ENCODE results near the gene SEL1L. TPM values are rescaled to one million over a fixed set of nuclear protein-coding genes. Genes with fewer than 3 reads are reported as not detected.
A peak's percentile ranks its signal among the peaks of the same experiment; 100 is the strongest.

Gene SEL1L
- total and polyA plus RNA-seq, 2 of the 13 experiments (the other 11 are each of a cell fraction or from before 2014, with no cell fraction given) = 15.3 to 61.0 TPM

DNA sequence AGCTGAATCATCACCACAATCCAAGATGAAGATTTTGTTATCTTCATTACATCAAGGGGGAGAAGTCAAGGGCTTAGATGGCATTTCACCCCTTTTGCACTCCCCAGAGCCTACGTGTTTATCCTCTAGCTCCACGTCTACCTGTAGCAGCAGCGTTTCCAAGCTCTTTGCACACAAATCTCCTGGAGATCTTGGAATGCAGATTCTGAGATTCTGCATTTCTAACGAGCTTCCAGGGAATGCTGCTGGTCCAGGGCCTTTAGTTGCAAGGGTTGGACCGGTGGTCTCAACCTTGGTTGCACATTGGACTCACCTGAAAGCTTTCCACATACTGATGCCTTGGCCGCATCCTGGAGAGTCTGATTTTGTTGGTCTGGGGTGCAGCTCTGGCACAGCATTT is 84.1 kb downstream of the SEL1L start:
- H3K27ac ChIP-seq (ENCODE audit: extremely low read length, insufficient read depth, low read length) = no peak overlapping the region
- ChIA-PET POLR2A (interaction anchor here (1.0 to 1.1 kb wide), 3 partner anchors 13 to 180 kb away, joined by 3 read pairs; no protein-coding TSS in a partner anchor), CTCF (ENCODE audit: low intra/inter-chr PET ratio, low total read pairs) (no interaction called here)

More for the DNA sequence above, 84.1 kb downstream of the SEL1L start:
- no peaks in the 10 kb centered on the region for H3K36me3 ChIP-seq (replicated peaks in 1 of 2; ENCODE audit: control insufficient read depth in 1 of 2, insufficient read depth in 2 of 2, low read length in 2 of 2)
- no peak overlapping the region for H3K9ac ChIP-seq (ENCODE audit: insufficient read depth, low read depth, low read length)
- 28% methylated on average over 5 of the region's 6 CpGs for whole genome bisulfite sequencing (ENCODE audit: low lambda C conversion rate)
- H2AFZ ChIP-seq (ENCODE audit: low read length) = no peak overlapping the region
- in situ Hi-C loops (cut with HindIII; ENCODE audit: extremely low pct_ligation_motif_present, low pct_unique_long_range_greater_than_20kb) = no loop called here
- no peaks in the 10 kb centered on the region for H3K79me2 ChIP-seq (ENCODE audit: insufficient read depth, low read length)
- H3K4me1 ChIP-seq (ENCODE audit: insufficient read depth, low read length) = peaks cover 52% of the 10 kb centered on the region
- intact Hi-C loops (cut with micrococcal nuclease; ENCODE audit: unreplicated experiment) = no loop called here
- H4K20me1 ChIP-seq (ENCODE audit: insufficient read depth, low read length) = no peaks in the 10 kb centered on the region
- peak overlapping the region; percentile 60 for H3K4me2 ChIP-seq (ENCODE audit: low read depth, low read length)
- no peaks in the 10 kb centered on the region for H3K27me3 ChIP-seq (ENCODE audit: control insufficient read depth in 1 of 2, insufficient read depth in 2 of 2, low read length in 2 of 2)
- BruUV-seq (replicated peaks) = no TSS peak
- H3K4me3 ChIP-seq (replicated peaks in 1 of 3; ENCODE audit: insufficient read depth in 1 of 3, low read depth in 2 of 3, low read length in 3 of 3) = no peak overlapping the region
- no peak for ATAC-seq
- H3K9me3 ChIP-seq (ENCODE audit: low read length) = no peaks in the 10 kb centered on the region
- DNase-seq (ENCODE audit: low spot score) = no peak
- TF ChIP-seq ZNF20 (CRISPR knock-in tag; IDR thresholded peaks at IDR 0.05) = no peak
- TF ChIP-seq, protein P1, sequence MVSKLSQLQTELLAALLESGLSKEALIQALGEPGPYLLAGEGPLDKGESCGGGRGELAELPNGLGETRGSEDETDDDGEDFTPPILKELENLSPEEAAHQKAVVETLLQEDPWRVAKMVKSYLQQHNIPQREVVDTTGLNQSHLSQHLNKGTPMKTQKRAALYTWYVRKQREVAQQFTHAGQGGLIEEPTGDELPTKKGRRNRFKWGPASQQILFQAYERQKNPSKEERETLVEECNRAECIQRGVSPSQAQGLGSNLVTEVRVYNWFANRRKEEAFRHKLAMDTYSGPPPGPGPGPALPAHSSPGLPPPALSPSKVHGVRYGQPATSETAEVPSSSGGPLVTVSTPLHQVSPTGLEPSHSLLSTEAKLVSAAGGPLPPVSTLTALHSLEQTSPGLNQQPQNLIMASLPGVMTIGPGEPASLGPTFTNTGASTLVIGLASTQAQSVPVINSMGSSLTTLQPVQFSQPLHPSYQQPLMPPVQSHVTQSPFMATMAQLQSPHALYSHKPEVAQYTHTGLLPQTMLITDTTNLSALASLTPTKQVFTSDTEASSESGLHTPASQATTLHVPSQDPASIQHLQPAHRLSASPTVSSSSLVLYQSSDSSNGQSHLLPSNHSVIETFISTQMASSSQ (IDR thresholded peaks at IDR 0.05; ENCODE audit: low read depth) = no peak
- TF ChIP-seq, protein P1 (CRISPR knock-in tag; IDR thresholded peaks at IDR 0.05; ENCODE audit: borderline replicate concordance) = no peak
- TF ChIP-seq DR1 (CRISPR knock-in tag; IDR thresholded peaks at IDR 0.05) = no peak
- TF ChIP-seq, protein P2, sequence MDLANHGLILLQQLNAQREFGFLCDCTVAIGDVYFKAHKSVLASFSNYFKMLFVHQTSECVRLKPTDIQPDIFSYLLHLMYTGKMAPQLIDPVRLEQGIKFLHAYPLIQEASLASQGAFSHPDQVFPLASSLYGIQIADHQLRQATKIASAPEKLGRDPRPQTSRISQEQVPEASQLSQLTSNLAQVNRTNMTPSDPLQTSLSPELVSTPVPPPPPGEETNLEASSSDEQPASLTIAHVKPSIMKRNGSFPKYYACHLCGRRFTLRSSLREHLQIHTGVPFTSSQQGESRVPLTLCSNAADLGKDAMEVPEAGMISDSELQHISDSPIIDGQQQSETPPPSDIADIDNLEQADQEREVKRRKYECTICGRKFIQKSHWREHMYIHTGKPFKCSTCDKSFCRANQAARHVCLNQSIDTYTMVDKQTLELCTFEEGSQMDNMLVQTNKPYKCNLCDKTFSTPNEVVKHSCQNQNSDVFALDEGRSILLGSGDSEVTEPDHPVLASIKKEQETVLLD (CRISPR knock-in tag; IDR thresholded peaks at IDR 0.05; ENCODE audit: low read depth) = no peak
- TF ChIP-seq, protein P3, sequence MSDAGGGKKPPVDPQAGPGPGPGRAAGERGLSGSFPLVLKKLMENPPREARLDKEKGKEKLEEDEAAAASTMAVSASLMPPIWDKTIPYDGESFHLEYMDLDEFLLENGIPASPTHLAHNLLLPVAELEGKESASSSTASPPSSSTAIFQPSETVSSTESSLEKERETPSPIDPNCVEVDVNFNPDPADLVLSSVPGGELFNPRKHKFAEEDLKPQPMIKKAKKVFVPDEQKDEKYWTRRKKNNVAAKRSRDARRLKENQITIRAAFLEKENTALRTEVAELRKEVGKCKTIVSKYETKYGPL (CRISPR knock-in tag; IDR thresholded peaks at IDR 0.05) = no peak
- TF ChIP-seq MIER2 (CRISPR knock-in tag; IDR thresholded peaks at IDR 0.05) = no peak
- TF ChIP-seq NAIF1 (CRISPR knock-in tag; IDR thresholded peaks at IDR 0.05; ENCODE audit: borderline replicate concordance) = no peak
- no peak for TF ChIP-seq ZNF124 (CRISPR knock-in tag; IDR thresholded peaks at IDR 0.05)
- TF ChIP-seq PHF8 (CRISPR knock-in tag; IDR thresholded peaks at IDR 0.05) = no peak
- TF ChIP-seq CENPX (CRISPR knock-in tag; IDR thresholded peaks at IDR 0.05) = no peak
- no peak for TF ChIP-seq ZNF761 (CRISPR knock-in tag; conservative IDR thresholded peaks at IDR 0.05)
- TF ChIP-seq, protein P4, sequence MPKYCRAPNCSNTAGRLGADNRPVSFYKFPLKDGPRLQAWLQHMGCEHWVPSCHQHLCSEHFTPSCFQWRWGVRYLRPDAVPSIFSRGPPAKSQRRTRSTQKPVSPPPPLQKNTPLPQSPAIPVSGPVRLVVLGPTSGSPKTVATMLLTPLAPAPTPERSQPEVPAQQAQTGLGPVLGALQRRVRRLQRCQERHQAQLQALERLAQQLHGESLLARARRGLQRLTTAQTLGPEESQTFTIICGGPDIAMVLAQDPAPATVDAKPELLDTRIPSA (CRISPR knock-in tag; IDR thresholded peaks at IDR 0.05; ENCODE audit: borderline replicate concordance) = no peak
- no peak for TF ChIP-seq ZNF235 (CRISPR knock-in tag; IDR thresholded peaks at IDR 0.05; ENCODE audit: borderline replicate concordance)
- FAIRE-seq = no peak
